ENCODE data around the gene MAML2. TPM values are rescaled to one million over a fixed set of nuclear protein-coding genes. Genes with fewer than 3 reads are reported as not detected.

MAML2 gene
- total RNA-seq, 3 donors from 2014 or later, result 45.6 to 82.8 (median 68.2) TPM

GRCh38 chr11:96052921-96053651, 289.9 kb downstream of the MAML2 start:
- no peak overlapping the region for H3K4me3 ChIP-seq
- DNase-seq (ENCODE audit: low spot score in 2 of 2), result no peak
- intact Hi-C loops (cut with DNase I; ENCODE audit: low total_unique reads), result no loop called here
- H3K36me3 ChIP-seq, result no peaks in the 10 kb centered on the region
- TF ChIP-seq POLR2A (IDR thresholded peaks at IDR 0.05) (no peak), CTCF (IDR thresholded peaks at IDR 0.05) (peak in 1 of 3 donors; percentile 28)
- H3K9me3 ChIP-seq, result no peaks in the 10 kb centered on the region
- H3K4me1 ChIP-seq, result peaks cover 0 to 12% of the 10 kb centered on the region in 2 donors
- H3K27ac ChIP-seq, result peak overlapping the region; percentile 68 to 86
- H3K27me3 ChIP-seq, result no peaks in the 10 kb centered on the region

- TF ChIP-seq POLR2A (IDR thresholded peaks at IDR 0.05), result no peak
- intact Hi-C loops (cut with DNase I; ENCODE audit: low total_unique reads), result no loop called here
- H3K4me1 ChIP-seq, result peaks cover 0 to 12% of the 10 kb centered on the region in 2 donors
- H3K27ac ChIP-seq, result peak overlapping the region; percentile 68 to 86
- no peaks in the 10 kb centered on the region for H3K9me3 ChIP-seq
- no peaks in the 10 kb centered on the region for H3K36me3 ChIP-seq
- DNase-seq (ENCODE audit: low spot score in 2 of 2), result no peak
- no peaks in the 10 kb centered on the region for H3K27me3 ChIP-seq
- no peak overlapping the region for H3K4me3 ChIP-seq
Observed at GRCh38 chr11:96051820-96052219, 291.2 kb downstream of the MAML2 start.

GRCh38 chr11:96050435-96051182, 292.4 kb downstream of the MAML2 start:
- intact Hi-C loops (cut with DNase I; ENCODE audit: low total_unique reads), result no loop called here
- Histone ChIP-seq H3K4me1 (peaks cover 0 to 9% of the 10 kb centered on the region in 2 donors), H3K27me3 (no peaks in the 10 kb centered on the region), H3K4me3 (no peak overlapping the region), H3K36me3 (no peaks in the 10 kb centered on the region), H3K9me3 (no peaks in the 10 kb centered on the region), H3K27ac (peak overlapping the region; percentile 17 to 27)
- TF ChIP-seq POLR2AphosphoS5 (IDR thresholded peaks at IDR 0.05), result no peak
- TF ChIP-seq POLR2A (IDR thresholded peaks at IDR 0.05), result no peak
- TF ChIP-seq CTCF (IDR thresholded peaks at IDR 0.05), result no peak
- no peak for DNase-seq (ENCODE audit: low spot score in 2 of 2)

- intact Hi-C loops (cut with DNase I; ENCODE audit: low total_unique reads), result no loop called here
- no peaks in the 10 kb centered on the region for H3K9me3 ChIP-seq
- H3K27me3 ChIP-seq, result no peaks in the 10 kb centered on the region
- H3K36me3 ChIP-seq, result no peaks in the 10 kb centered on the region
- H3K4me3 ChIP-seq, result no peak overlapping the region
- H3K4me1 ChIP-seq, result peaks cover 0 to 3% of the 10 kb centered on the region in 2 donors
- H3K27ac ChIP-seq, result peak overlapping the region in 1 of 2 donors; percentile 17
- no peak for DNase-seq (ENCODE audit: low spot score in 2 of 2)
- TF ChIP-seq CTCF (IDR thresholded peaks at IDR 0.05) (no peak), POLR2AphosphoS5 (IDR thresholded peaks at IDR 0.05) (no peak), POLR2A (IDR thresholded peaks at IDR 0.05) (no peak)
Observed at GRCh38 chr11:96049426-96049825, 293.6 kb downstream of the MAML2 start.

- intact Hi-C loops (cut with DNase I; ENCODE audit: low total_unique reads), result no loop called here
Observed at GRCh38 chr11:96045622-96046456, 297.2 kb downstream of the MAML2 start.

More at GRCh38 chr11:96045622-96046456, 297.2 kb downstream of the MAML2 start:
- Histone ChIP-seq H3K9me3 (no peaks in the 10 kb centered on the region), H3K27ac (peak overlapping the region; percentile 88 to 91), H3K27me3 (no peaks in the 10 kb centered on the region), H3K4me1 (no peaks in the 10 kb centered on the region), H3K4me3 (peak overlapping the region; percentile 20 to 59 (median 22)), H3K36me3 (no peaks in the 10 kb centered on the region)
- peak; percentile 54 to 83 for DNase-seq (ENCODE audit: low spot score in 2 of 2)
- TF ChIP-seq CTCF (IDR thresholded peaks at IDR 0.05) (peak in 1 of 3 donors; percentile 41), POLR2AphosphoS5 (IDR thresholded peaks at IDR 0.05) (peak in 2 of 3 donors; percentile 73 to 76), POLR2A (IDR thresholded peaks at IDR 0.05) (no peak)
